ENCODE measurements around the gene TMCO6. TPM values are rescaled to one million over a fixed set of nuclear protein-coding genes. Genes with fewer than 3 reads are reported as not detected.
"Not testable (repeated sequence)": the region's sequence is repeated elsewhere in the genome, so short reads cannot be mapped to it uniquely, and the experiment has no call there.

Gene TMCO6
- total and polyA plus RNA-seq, 4 donors, result 12.6 to 55.9 (median 18.7) TPM

DNA sequence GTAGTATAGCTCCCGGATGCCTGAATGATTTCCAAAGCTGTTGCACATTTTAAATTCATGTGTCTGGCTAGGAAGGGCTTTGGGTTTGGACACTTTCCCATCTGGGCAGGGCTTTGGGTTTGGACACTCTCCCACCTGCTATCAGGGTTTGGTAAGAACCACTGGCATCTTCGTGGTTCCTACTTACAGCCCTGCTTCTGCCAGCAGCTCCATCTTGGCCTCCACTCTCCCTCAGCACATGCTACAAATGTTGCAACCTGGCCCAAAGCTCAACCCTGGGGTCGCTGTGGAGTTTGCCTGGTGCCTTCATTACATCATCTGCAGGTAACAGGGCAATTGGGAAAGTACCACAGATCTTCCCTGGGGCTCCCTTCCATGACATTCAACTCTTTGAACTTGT, 3.5 kb downstream of the TMCO6 start (continued):
- TF ChIP-seq, protein P1, sequence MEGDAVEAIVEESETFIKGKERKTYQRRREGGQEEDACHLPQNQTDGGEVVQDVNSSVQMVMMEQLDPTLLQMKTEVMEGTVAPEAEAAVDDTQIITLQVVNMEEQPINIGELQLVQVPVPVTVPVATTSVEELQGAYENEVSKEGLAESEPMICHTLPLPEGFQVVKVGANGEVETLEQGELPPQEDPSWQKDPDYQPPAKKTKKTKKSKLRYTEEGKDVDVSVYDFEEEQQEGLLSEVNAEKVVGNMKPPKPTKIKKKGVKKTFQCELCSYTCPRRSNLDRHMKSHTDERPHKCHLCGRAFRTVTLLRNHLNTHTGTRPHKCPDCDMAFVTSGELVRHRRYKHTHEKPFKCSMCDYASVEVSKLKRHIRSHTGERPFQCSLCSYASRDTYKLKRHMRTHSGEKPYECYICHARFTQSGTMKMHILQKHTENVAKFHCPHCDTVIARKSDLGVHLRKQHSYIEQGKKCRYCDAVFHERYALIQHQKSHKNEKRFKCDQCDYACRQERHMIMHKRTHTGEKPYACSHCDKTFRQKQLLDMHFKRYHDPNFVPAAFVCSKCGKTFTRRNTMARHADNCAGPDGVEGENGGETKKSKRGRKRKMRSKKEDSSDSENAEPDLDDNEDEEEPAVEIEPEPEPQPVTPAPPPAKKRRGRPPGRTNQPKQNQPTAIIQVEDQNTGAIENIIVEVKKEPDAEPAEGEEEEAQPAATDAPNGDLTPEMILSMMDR (IDR thresholded peaks at IDR 0.05; ENCODE audit: low read depth, low read length, missing input control), result no peak
- TF ChIP-seq HNF4A (conservative IDR thresholded peaks at IDR 0.05), result peak; percentile 61 to 68
- no peak for TF ChIP-seq EGR1 (IDR thresholded peaks at IDR 0.05; ENCODE audit: low read depth in 2 of 2)
- TF ChIP-seq, protein P2, sequence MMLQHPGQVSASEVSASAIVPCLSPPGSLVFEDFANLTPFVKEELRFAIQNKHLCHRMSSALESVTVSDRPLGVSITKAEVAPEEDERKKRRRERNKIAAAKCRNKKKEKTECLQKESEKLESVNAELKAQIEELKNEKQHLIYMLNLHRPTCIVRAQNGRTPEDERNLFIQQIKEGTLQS (IDR thresholded peaks at IDR 0.05), result peak; percentile 61

DNA sequence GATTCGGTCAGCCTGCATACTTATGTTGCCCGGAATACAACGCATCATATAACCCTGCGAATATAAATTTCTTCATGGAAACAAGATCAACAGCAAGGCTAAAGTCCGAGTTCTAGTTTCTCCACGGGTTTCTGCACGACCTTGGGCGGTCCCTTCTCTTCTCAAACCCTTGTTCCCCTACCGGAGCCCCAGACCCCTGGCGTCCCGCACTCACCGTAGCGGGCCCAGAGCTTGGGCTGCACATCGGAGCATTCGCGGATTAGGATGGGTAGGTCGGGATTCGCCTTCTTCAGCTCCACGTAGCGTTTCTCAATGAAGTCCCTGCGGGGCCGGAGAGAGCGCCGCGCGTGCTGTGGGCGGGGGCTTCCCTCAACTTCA, 7.8 kb downstream of the TMCO6 start:
- peak overlapping the region; percentile 63 to 79 for H3K9ac ChIP-seq (ENCODE audit: low read depth in 1 of 2, low read length in 2 of 2)
- H3K27ac ChIP-seq (ENCODE audit: low read depth in 1 of 2, low read length in 2 of 2), result peak overlapping the region; percentile 75
- H3K4me1 ChIP-seq (ENCODE audit: control insufficient read depth in 4 of 4, insufficient read depth in 4 of 4, low read length in 3 of 4), result peaks cover 0 to 29% (median 27%) of the 10 kb centered on the region in 4 donors
- H3K36me3 ChIP-seq (ENCODE audit: control insufficient read depth in 4 of 4, insufficient read depth in 3 of 4, low read depth in 1 of 4, low read length in 3 of 4), result peaks cover 2 to 47% (median 31%) of the 10 kb centered on the region in 4 donors
- TF ChIP-seq, protein P2 (IDR thresholded peaks at IDR 0.05), result no peak
- TF ChIP-seq HNF4G (IDR thresholded peaks at IDR 0.05), result no peak
- TF ChIP-seq NR2F2 (IDR thresholded peaks at IDR 0.05), result no peak
- TF ChIP-seq, protein P3, sequence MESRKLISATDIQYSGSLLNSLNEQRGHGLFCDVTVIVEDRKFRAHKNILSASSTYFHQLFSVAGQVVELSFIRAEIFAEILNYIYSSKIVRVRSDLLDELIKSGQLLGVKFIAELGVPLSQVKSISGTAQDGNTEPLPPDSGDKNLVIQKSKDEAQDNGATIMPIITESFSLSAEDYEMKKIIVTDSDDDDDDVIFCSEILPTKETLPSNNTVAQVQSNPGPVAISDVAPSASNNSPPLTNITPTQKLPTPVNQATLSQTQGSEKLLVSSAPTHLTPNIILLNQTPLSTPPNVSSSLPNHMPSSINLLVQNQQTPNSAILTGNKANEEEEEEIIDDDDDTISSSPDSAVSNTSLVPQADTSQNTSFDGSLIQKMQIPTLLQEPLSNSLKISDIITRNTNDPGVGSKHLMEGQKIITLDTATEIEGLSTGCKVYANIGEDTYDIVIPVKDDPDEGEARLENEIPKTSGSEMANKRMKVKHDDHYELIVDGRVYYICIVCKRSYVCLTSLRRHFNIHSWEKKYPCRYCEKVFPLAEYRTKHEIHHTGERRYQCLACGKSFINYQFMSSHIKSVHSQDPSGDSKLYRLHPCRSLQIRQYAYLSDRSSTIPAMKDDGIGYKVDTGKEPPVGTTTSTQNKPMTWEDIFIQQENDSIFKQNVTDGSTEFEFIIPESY (IDR thresholded peaks at IDR 0.05), result no peak
- no peak for DNase-seq (ENCODE audit: low spot score)
- H3K9me3 ChIP-seq (ENCODE audit: control insufficient read depth in 4 of 4, low read length in 3 of 4), result no peaks in the 10 kb centered on the region
- H3K27me3 ChIP-seq (ENCODE audit: control insufficient read depth in 4 of 4, insufficient read depth in 4 of 4, low read length in 3 of 4), result no peaks in the 10 kb centered on the region
- H3K4me3 ChIP-seq (ENCODE audit: low read depth in 1 of 3, low read length in 3 of 3), result peak overlapping the region; percentile 74 to 97 (median 83)
- under 1% methylated on average over 27 of the region's 27 CpGs for WGBS

DNA sequence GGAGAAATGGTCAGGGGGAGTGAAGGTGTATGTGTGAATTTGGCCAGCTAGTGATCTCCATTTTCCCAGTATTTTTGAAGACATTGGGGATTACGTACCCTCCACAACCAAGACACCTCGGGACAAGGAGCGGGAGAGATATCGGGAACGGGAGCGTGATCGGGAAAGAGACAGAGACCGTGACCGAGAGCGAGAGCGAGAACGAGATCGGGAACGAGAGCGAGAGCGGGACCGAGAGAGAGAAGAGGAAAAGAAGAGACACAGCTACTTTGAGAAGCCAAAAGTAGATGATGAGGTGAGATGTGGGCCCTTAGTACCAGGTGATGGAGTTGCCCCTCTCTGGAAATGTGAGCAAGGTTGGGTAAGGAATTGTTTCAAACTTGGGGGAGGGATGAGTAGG, 19.6 kb downstream of the TMCO6 start:
- Histone ChIP-seq H3K4me3 (ENCODE audit: low read depth in 1 of 3, low read length in 3 of 3) (no peak overlapping the region), H3K27me3 (ENCODE audit: control insufficient read depth in 4 of 4, insufficient read depth in 4 of 4, low read length in 3 of 4) (no peaks in the 10 kb centered on the region), H3K9ac (ENCODE audit: low read depth in 1 of 2, low read length in 2 of 2) (no peak overlapping the region), H3K27ac (ENCODE audit: low read depth in 1 of 2, low read length in 2 of 2) (no peak overlapping the region), H3K36me3 (ENCODE audit: control insufficient read depth in 4 of 4, insufficient read depth in 3 of 4, low read depth in 1 of 4, low read length in 3 of 4) (peaks cover 7 to 89% (median 78%) of the 10 kb centered on the region in 4 donors), H3K9me3 (ENCODE audit: control insufficient read depth in 4 of 4, low read length in 3 of 4) (no peaks in the 10 kb centered on the region), H3K4me1 (ENCODE audit: control insufficient read depth in 4 of 4, insufficient read depth in 4 of 4, low read length in 3 of 4) (peaks cover 0 to 2% (median under 1%) of the 10 kb centered on the region in 4 donors)
- DNase-seq (ENCODE audit: low spot score), result no peak
- 98% methylated on average over 17 of the region's 17 CpGs for WGBS
- TF ChIP-seq RAD21 (IDR thresholded peaks at IDR 0.05), result no peak
- no peak for TF ChIP-seq RXRA (IDR thresholded peaks at IDR 0.05)
- no peak for TF ChIP-seq HNF4A (conservative IDR thresholded peaks at IDR 0.05)
- TF ChIP-seq NR2F2 (IDR thresholded peaks at IDR 0.05), result no peak
- TF ChIP-seq, protein P1 (IDR thresholded peaks at IDR 0.05; ENCODE audit: low read depth, low read length, missing input control), result no peak
- no peak for TF ChIP-seq GABPA (IDR thresholded peaks at IDR 0.05 in 1 of 2, conservative IDR thresholded peaks at IDR 0.05 in 1 of 2)
- TF ChIP-seq, protein P4, sequence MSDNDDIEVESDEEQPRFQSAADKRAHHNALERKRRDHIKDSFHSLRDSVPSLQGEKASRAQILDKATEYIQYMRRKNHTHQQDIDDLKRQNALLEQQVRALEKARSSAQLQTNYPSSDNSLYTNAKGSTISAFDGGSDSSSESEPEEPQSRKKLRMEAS (IDR thresholded peaks at IDR 0.05), result no peak
- TF ChIP-seq YY1 (IDR thresholded peaks at IDR 0.05), result no peak
- no peak for TF ChIP-seq HNF4G (IDR thresholded peaks at IDR 0.05)
- TF ChIP-seq SP1 (IDR thresholded peaks at IDR 0.05), result no peak
- TF ChIP-seq, protein P2 (IDR thresholded peaks at IDR 0.05), result no peak
- TF ChIP-seq, protein P3 (IDR thresholded peaks at IDR 0.05), result no peak
- no peak for TF ChIP-seq JUND (IDR thresholded peaks at IDR 0.05)
- TF ChIP-seq TAF1 (conservative IDR thresholded peaks at IDR 0.05), result no peak
- no peak for TF ChIP-seq EGR1 (IDR thresholded peaks at IDR 0.05; ENCODE audit: low read depth in 2 of 2)
- no peak for TF ChIP-seq FOXA2 (IDR thresholded peaks at IDR 0.05)
- no peak for TF ChIP-seq FOXA1 (IDR thresholded peaks at IDR 0.05)

DNA sequence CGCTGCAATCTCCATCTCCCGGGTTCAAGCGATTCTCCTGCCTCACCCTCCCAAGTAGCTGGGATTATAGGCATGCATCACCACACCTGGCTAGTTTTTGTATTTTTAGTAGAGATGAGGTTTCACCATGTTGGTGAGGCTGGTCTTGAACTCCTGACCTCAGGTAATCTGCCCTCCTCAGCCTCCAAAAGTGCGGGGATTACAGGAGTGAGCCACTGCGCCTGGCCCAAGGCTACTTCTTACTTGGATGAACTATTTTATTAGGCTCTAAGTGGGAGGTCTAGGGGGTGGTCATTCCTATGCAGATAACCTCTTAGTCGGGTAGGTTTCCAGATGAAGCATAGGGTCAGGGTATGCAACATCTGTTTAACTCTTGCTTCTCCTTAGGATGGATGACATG, 21.1 kb downstream of the TMCO6 start:
- H3K4me1 ChIP-seq (ENCODE audit: control insufficient read depth in 4 of 4, insufficient read depth in 4 of 4, low read length in 3 of 4), result peaks cover 0 to 10% (median 5%) of the 10 kb centered on the region in 4 donors
- H3K9ac ChIP-seq (ENCODE audit: low read depth in 1 of 2, low read length in 2 of 2); H3K27me3 ChIP-seq (ENCODE audit: control insufficient read depth in 4 of 4, insufficient read depth in 4 of 4, low read length in 3 of 4); H3K9me3 ChIP-seq (ENCODE audit: control insufficient read depth in 4 of 4, low read length in 3 of 4); DNase-seq (ENCODE audit: low spot score); H3K27ac ChIP-seq (ENCODE audit: low read depth in 1 of 2, low read length in 2 of 2); H3K4me3 ChIP-seq (ENCODE audit: low read depth in 1 of 3, low read length in 3 of 3): not testable (repeated sequence)
- 91% methylated on average over 6 of the region's 6 CpGs for WGBS
- H3K36me3 ChIP-seq (ENCODE audit: control insufficient read depth in 4 of 4, insufficient read depth in 3 of 4, low read depth in 1 of 4, low read length in 3 of 4), result peaks cover 5 to 74% (median 63%) of the 10 kb centered on the region in 4 donors

Data from liver (tissue), 9 donors.